GM19035 (cell line): Measurements from ENCODE around the gene IFT122.
"Not testable (repeated sequence)": the region's sequence is repeated elsewhere in the genome, so short reads cannot be mapped to it uniquely, and the experiment has no call there.

Source experiments
- ATAC-seq: cut with Tn5 transposase; IDR thresholded peaks from one replicate; pipeline ENCODE4 v1.9.1; 2021; ENCODE audit not compliant: unreplicated experiment

Gene IFT122, protein sequence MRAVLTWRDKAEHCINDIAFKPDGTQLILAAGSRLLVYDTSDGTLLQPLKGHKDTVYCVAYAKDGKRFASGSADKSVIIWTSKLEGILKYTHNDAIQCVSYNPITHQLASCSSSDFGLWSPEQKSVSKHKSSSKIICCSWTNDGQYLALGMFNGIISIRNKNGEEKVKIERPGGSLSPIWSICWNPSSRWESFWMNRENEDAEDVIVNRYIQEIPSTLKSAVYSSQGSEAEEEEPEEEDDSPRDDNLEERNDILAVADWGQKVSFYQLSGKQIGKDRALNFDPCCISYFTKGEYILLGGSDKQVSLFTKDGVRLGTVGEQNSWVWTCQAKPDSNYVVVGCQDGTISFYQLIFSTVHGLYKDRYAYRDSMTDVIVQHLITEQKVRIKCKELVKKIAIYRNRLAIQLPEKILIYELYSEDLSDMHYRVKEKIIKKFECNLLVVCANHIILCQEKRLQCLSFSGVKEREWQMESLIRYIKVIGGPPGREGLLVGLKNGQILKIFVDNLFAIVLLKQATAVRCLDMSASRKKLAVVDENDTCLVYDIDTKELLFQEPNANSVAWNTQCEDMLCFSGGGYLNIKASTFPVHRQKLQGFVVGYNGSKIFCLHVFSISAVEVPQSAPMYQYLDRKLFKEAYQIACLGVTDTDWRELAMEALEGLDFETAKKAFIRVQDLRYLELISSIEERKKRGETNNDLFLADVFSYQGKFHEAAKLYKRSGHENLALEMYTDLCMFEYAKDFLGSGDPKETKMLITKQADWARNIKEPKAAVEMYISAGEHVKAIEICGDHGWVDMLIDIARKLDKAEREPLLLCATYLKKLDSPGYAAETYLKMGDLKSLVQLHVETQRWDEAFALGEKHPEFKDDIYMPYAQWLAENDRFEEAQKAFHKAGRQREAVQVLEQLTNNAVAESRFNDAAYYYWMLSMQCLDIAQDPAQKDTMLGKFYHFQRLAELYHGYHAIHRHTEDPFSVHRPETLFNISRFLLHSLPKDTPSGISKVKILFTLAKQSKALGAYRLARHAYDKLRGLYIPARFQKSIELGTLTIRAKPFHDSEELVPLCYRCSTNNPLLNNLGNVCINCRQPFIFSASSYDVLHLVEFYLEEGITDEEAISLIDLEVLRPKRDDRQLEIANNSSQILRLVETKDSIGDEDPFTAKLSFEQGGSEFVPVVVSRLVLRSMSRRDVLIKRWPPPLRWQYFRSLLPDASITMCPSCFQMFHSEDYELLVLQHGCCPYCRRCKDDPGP

DNA sequence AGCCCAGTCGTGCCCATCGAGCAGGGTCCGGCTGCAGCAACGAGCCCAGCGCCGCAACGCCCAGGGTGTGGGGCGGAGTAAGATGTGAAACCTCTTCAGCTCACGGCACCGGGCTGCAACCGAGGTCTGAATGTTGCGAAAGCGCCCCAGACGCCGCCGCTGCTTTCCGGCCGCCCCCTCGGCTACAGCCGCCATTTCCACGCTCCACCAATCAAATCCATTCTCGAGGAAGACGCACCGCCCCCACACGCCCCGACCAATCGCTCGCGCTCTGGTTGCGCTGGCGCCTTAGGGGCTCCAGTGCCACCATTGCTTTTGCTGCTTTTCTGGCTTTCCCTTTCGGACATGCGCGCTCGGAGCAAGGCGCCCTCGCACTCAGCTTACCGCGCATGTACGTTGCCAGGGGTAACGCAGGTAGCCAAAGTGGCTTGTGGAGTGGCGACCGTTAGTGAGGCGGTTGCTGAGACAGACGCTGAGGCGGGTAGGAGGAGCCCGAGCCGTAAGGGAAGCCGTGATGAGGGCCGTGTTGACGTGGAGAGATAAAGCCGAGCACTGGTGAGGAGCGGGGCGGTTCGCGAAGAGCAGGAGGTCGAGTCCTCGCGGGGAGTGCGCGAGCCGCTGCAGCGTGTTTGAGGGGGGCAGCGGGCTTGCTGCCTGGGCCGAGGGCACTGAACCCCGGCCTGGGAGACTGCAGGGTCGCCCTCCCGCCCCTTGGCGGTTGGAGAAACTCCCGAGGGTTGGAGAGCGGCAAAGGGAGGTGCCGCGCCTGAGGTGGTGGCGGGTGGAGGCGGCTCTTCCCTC is at the start of gene IFT122, which contains the start of gene MBD4:
TSS of gene IFT122 (plus strand) at position 408 of the 801 bp plus-strand sequence. CDS start at position 515, 107 bp downstream.
TSS of gene MBD4 (minus strand) at position 132 of the 801 bp plus-strand sequence. CDS start at position 17, 115 bp downstream.
- ATAC-seq = peak; percentile 84

DNA sequence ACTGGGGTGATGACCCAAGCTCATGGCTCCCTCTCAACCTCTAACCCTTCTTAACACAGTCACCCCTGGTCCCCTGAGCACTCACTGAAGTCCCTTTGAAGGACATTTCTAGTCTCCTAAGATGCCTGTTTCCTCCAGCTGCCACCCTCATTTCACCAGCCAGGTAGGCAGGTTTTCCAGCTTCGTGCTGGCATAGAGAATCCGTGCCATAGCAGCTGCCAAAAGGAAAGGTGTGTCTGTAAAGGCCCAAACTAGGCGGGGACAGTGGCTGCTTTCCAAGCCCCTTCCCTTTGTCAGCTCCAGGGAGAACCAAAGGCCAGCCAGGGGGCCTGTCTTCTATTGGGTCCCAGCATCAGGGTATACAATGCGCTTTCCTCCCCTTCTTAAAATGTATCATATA is 48.4 kb upstream of the IFT122 start:
- ATAC-seq = not testable (repeated sequence)

DNA sequence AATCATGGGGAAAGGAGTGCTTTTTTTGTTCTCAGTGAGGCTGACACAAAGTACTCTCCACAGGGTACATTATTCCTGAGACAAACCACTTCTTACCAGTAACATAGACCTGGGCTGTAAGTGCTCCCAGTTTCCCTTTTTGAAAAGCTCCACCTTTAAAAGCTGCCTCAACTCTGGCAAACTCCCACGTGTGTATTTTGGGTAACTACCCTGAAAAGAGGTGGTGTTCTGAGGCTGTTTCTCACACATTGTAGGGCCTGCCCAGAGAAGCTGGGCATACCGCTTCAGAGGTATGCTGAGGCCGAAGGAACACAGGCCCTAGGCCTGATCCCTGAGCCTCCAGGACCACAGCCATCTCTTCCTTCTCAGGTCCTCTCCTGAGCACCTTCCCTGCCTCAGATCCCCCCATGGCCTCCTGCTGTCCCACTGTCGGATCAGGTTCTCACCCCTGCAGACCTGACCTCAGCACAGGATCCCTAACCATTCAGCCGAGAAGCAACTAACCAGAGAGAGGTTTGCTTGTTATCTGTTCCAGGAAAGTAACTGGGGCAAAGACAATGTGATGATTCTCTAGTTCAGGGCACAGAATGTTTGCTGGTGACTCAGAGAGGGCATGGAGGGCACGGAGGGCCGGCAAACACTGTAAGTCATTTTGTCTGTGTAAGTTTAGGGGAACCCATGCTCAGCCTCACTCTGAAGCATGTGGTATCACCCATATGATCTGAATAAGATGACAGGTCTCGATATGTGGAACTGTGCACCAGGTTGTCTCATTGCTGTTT is 47.7 kb upstream of the IFT122 start:
- not testable (repeated sequence) for ATAC-seq

DNA sequence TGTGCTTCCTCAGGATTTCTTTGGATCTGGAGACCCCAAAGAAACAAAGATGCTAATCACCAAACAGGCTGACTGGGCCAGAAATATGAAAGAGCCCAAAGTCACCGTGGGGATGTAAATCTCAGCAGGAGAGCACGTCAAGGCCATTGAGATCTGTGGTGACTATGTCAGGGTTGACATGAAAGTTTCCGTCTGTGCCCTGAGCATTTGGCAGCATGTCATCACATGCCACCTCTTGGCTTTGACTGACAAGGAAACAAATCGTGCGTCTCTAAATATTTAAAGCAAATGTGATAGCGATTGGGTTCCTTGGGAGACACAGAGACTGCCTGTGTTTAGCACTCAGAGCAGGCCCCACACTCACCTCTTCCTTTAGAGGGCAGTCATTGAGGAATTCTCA is 46.8 kb upstream of the IFT122 start:
- ATAC-seq = no peak

DNA sequence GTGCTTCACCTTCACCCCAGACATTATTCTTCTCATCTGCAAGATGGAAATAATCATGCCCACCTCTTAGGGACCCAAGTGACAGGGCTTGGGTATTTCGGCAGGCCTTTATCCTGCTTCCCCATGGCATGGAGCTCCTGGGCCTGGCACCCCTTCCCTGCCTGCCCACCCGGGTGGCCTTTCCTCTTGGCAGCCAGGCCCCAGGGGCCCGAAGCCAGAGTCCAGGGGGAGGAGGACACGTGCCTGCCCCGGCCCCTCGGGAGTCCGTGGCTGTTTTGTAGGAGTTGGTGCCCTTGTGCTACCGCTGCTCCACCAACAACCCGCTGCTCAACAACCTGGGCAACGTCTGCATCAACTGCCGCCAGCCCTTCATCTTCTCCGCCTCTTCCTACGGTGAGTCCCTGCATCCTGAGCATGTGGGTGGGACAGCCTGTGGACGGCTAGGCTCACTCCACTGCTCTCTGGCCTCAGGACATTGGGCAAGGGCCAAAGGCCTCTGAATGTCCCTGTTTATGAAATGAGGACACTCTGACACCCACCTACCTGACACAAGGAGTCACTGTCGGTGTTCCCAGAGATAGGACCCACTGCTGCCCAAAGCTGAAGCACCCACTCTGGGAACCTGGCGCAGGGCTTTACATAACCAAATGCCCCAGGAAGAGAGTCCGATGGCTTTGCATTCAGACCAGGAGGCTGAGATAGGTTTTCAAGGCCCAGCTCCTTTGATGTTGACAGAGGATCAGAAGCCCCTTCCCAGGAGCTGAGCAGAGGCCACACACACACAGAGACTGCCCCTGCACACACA is 46.1 kb upstream of the IFT122 start:
- not testable (repeated sequence) for ATAC-seq

DNA sequence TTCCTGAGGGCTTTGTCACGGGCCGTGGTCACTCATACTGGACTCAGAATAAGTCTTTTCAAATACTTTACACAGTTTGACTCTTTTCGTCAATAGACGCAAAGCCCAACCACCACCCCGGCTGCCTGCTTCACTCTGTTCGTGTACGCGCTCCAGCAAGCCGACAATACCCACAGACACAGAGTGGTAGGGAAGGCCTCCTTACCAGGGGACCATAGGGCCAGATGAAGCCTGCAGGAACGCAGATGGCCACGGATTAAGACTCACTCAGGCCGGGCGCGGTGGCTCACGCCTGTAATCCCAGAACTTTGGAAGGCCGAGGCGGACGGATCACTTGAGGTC is 41.2 kb upstream of the IFT122 start:
- ATAC-seq = peak; percentile 16

DNA sequence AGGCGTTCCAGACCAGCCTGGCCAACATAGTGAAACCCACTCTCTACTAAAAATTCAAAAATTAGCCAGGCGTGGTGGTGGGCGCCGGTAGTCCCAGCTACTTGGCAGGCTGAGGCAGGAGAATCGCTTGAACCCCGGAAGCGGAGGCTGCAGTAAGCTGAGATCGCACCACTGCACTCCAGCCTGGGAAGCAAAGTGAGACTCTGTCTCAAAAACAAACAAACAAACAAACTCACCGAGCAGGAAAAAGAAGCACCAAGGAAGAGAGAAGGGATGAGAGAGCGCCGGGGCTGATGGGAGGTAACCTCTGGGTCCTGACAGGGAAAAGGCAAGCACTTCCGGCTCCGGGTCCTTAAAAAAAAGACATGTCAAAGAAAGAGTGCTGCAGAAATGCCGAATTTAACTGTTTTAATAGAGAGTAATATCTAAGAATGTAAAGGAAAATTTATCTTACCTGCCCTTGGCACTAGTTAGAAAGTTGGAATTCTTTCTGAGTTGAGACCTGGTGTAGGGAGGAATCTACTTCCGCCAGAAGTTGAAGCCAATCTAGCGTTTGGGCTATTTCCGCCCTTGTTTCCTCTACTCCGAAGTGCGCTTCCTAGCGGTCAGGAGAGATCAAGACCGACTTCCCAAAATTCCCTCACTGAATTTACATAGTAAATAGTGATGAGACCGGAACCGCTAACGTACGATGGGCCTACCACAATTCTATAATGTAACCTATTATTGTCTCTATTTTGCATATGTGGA is 40.7 kb upstream of the IFT122 start:
- peak; percentile 87 for ATAC-seq

DNA sequence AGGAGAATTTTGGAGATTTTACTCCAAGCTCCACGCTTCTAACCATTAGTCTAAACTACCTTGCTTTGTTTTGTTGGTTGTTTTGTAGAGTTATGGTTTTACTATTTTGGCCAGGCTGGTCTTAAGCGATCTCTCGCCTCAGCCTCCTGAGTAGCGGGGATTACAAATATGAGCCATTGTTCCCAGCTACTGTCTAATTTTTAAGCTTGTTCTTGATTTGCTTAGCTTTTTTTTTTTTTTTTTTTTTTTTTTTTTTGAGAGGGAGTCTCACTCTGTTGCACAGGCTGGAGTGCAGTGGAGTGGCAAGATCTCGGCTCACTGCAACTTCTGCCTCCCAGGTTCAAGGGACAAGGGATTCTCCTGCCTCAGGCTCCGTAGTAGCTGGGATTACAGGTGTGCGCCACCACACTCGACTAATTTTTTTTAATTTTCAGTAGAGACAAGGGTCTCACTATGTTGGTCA is 40.1 kb upstream of the IFT122 start:
- ATAC-seq = peak; percentile 33

DNA sequence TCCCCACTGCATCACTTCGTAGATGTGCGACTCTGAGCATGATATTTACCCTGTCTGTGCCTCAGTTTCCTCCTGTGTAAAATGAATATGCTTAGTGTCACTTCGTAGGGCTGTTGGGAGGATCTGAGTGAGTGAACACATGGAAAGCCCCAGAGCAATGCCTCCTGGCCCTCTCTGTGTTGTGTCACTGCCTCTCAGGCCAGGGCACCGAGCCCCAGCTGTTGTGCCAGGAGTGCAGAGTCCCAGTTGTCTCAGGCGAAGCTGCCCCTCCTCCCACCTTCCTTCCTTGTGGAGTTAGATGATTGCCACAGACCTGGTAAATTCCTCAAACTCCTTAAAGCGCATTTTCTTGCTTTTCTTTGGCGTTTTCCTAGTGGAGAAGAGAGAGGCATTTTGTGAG is 37.8 kb upstream of the IFT122 start:
- ATAC-seq = no peak

DNA sequence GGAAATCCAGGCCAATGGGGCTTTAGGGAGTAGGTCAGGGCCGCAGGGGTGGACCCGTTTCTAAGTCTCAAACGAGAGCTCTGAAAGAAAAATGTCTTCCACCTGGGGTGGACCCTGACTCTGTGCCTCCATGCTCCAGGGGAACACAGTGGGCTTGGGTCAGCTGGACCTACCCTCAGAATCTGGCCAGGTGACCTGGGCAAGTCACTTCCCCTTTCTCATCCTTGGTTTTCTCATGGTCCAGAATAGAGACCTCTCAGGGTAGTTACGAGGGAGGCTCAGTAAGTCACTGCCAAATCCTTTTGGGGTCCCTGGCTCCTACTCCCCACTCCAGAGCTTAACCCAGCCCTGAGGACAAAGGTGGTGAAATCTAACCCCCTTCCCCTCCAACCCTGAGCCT is 37.4 kb upstream of the IFT122 start:
- no peak for ATAC-seq

DNA sequence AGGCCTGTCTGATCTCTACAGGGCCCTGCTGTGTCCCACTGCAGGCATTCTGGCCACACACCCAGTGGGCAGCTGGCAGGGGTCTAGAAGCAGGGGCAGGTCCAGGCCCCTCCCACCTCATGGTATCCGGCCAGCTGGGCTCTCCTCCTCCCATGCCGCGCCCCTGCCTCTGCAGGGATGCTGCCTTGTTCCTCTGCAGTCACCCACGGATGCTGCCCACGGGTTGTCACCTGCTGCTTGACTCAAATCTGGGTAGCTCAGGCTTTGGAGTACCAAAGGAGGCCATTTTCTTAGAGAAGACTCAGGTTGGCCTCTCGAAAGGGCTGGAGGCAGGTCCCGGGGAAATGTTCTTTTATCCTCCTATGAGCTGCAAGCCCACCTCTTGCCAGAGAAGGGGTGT is 36.6 kb upstream of the IFT122 start:
- no peak for ATAC-seq

DNA sequence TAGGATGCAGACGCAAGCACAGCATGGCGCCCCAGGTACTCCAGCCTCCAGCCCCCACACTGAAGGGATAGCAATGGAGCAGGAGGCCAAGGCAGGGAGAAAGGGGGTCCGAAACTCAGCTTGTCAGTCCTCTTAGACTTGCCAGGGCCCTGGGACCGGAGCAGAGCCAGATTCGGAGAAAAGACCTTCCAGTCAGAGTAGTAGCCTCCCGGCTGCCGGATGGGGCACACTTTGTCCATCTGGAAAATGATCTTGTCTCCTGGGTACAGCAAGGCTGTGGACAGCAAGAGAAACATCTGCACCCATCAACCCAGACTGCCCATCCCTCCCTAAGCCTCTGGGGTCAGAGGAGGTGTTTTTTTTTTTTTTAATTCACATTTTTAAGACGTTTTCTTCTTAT is 35.9 kb upstream of the IFT122 start:
- no peak for ATAC-seq

DNA sequence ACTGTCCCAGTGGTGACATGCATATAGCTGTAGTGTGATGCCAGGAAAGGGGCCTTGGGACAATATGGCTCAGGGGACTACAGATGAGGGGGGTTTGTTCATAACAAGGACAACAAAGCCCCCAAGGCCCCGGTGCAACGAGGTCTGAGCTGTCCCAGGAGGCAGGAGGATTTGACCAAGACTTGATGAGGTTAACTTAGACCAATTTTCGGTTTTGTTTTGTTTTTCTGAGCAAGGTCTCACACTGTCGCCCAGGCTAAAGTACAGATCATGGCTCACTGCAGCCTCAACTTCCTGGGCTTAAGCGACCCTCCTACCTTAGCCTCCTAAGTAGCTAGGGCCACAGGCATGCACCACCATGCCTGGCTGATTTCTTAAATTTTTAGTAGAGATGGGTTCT is 35.4 kb upstream of the IFT122 start:
- no peak for ATAC-seq

DNA sequence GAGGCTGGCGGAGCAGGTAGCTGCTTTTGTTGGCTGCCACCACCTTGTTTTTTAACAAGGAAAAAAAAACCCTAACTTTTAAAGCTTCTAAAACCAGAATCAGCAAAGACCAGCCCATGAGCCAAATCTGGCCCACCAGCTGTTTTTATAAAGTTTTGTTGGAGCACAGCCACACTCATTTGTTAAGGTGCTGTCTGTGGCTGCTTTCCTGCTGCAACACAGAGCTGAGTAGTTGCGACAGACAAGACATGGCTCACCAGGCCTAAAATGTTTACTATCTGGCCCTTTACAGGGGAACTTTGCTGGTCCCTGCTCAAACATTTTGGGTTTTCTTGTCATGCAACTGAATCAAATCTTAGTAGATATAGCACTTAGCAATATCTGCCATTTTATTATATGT is 30.5 kb upstream of the IFT122 start:
- no peak for ATAC-seq

DNA sequence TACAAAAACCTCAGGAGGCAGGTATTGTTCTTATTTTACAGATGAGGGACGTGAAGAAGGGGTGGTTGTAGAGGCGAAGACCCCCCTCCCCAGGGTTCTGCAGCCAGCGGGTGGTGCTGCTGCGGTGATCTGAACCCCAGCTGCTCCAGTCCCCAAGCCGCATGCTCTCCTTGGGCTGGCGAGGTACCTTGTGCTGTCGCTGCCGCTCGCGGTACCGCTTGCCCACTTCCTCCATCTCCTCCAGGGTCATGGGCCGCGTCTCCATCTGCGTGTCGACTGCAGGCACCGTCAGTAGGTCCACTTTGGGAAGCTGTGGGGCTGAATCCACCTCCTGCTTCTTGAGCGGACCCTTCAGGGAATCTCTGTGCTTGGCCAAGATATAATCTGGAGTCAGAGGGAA is 29.1 kb upstream of the IFT122 start:
- ATAC-seq = no peak

DNA sequence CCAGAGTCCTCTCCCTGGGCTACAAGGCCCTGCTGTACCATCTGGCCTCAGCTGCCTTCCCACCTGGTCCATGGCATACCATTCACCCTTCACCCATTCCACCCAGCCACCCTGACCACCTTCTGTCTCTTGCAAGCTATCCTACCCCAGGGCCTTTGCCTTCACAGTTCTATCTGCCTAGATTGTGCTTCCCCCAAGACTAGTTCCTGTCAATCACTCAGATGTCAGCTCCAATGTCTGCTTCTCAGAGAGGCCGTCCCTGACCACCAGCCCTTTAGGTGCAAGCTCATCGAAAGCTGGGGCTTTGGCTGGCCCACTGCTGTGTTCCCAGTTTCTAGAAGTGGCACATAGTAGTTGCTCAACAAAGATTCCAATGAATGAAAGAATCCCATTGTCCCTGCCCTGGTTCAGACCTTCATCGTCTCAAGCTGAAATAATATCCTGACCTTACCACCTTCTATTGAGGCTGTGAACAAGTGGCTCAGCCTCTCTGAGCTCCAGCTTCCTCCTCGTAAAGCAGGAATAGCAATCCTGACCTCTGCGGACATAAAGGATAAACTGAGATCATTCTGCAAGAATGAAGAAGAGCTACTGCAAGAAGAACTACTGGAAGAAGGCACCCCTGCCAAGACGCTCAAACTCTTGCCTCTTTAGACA is 27.4 kb upstream of the IFT122 start:
- no peak for ATAC-seq

DNA sequence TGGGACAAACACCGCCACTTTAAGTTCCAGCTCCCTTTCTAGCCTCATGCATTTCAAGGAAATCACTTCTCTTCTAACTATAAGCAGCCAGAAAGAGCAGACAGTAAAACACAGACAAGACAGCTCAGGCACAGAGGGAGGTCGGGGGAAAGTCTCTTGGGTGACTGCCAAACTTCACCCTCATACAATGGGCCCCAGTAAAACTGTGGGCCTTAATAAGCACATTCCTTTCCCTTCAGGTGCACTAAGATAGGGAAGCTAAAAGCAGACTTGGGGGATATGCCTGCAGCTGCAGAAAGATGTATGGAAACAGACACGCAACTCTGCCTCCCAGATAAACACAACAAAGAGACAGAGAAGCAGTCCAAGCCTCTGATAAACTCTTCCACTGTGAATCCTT is 26.8 kb upstream of the IFT122 start:
- not testable (repeated sequence) for ATAC-seq
